Measurements from ENCODE around the gene GLT8D1. TPM values are rescaled to one million over a fixed set of nuclear protein-coding genes. Genes with fewer than 3 reads are reported as not detected.
A peak's percentile ranks its signal among the peaks of the same experiment; 100 is the strongest.
"Not testable (repeated sequence)": the region's sequence is repeated elsewhere in the genome, so short reads cannot be mapped to it uniquely, and the experiment has no call there.

Gene GLT8D1
- total RNA-seq, 4 donors from 2014 or later: 7.9 to 141 (median 48.9) TPM

DNA sequence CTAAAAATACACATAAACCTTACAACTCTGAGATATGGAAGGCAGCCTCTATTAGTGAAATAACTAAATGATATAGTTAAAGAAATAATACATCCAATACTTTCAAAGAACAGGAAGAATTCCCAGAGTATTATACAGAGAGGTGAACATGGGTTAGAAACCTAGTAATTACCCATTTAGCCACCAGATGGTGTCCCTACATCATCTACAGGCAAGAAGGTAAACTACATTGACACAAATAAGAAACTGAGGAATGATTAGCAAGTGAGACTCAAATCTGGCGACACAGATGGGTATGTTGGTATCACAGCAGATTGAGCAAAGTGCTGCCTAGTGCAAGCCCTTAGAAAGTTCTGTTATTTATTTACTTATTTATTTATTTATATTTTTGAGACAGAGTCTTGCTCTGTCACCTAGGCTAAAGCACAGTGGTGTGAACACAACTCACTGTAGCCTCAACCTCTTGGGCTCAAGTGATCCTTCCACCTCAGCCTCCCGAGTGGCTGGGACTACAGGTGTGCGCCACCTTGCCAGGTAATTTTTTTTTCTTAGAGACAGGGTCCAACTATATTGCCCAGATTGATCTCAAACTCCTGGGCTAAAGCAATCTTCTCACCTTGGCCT lies 36.9 kb upstream of the GLT8D1 start:
- Histone ChIP-seq H3K27me3 (no peaks in the 10 kb centered on the region), H3K9me3 (no peaks in the 10 kb centered on the region), H3K4me1 (no peaks in the 10 kb centered on the region), H3K27ac (no peak overlapping the region), H3K4me3 (no peak overlapping the region), H3K36me3 (no peaks in the 10 kb centered on the region)
- TF ChIP-seq, protein P1, sequence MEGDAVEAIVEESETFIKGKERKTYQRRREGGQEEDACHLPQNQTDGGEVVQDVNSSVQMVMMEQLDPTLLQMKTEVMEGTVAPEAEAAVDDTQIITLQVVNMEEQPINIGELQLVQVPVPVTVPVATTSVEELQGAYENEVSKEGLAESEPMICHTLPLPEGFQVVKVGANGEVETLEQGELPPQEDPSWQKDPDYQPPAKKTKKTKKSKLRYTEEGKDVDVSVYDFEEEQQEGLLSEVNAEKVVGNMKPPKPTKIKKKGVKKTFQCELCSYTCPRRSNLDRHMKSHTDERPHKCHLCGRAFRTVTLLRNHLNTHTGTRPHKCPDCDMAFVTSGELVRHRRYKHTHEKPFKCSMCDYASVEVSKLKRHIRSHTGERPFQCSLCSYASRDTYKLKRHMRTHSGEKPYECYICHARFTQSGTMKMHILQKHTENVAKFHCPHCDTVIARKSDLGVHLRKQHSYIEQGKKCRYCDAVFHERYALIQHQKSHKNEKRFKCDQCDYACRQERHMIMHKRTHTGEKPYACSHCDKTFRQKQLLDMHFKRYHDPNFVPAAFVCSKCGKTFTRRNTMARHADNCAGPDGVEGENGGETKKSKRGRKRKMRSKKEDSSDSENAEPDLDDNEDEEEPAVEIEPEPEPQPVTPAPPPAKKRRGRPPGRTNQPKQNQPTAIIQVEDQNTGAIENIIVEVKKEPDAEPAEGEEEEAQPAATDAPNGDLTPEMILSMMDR (IDR thresholded peaks at IDR 0.05): peak in 3 of 4 experiments; percentile 7 to 50 (median 28)
- no peak for TF ChIP-seq POLR2A (IDR thresholded peaks at IDR 0.05)
- DNase-seq: no peak
- intact Hi-C loops (cut with DNase I; ENCODE audit: low total_unique reads): no loop called here

DNA sequence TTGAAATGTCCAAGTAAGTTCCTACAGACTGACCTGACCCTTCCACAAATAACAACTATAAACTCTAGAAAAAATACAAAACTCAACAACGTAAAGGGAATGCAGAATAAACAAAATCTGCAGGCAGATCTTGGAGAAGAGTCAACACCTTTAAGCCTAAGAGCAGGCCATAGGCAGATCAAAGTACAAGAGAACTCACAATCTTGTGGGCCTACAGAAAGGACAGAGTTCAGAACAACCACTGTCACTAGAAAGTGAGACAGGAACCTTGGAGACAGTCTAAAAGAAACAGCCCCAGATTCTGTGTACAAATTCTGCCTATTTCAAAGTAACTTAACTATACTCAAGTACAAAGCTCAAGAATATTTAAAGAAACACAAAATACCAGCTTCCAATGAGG lies 34.1 kb upstream of the GLT8D1 start:
- H3K4me3 ChIP-seq: no peak overlapping the region
- no peaks in the 10 kb centered on the region for H3K9me3 ChIP-seq
- intact Hi-C loops (cut with DNase I; ENCODE audit: low total_unique reads): no loop called here
- TF ChIP-seq, protein P1 (IDR thresholded peaks at IDR 0.05): no peak
- TF ChIP-seq POLR2A (IDR thresholded peaks at IDR 0.05): no peak
- no peaks in the 10 kb centered on the region for H3K27me3 ChIP-seq
- no peak overlapping the region for H3K27ac ChIP-seq
- no peak for DNase-seq
- no peaks in the 10 kb centered on the region for H3K36me3 ChIP-seq
- H3K4me1 ChIP-seq: no peaks in the 10 kb centered on the region

DNA sequence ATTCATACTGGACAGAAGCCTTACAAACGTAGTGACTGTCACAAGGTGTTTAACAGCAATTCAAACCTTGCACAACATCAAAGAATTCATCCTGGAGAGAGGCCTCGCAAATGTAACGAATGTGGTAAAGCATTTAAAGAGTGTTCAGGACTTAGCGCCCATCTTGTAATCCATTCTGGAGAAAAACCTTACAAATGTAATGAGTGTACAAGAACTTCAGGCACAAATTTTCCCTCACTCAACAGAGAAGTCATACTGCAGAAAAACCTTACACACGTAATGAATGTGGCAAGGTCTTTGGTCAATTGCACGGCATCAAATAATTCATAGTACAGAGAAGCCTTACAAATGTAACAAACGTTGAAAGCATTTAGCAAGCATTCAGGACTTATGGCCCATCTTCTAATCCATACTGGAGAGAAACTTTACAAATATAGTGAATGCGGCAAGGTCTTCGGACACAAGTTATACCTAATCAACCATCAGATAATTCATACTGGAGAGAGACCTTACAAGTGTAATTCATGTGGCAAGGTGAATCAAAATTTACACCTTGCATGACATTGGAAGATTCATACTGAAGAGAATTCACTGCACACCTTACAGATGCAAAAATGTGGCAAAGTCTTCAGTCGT lies 27.8 kb upstream of the GLT8D1 start:
- no peak for DNase-seq
- Histone ChIP-seq H3K27me3 (no peaks in the 10 kb centered on the region), H3K4me3 (no peak overlapping the region), H3K4me1 (no peaks in the 10 kb centered on the region), H3K27ac (no peak overlapping the region), H3K9me3 (no peaks in the 10 kb centered on the region), H3K36me3 (no peaks in the 10 kb centered on the region)
- intact Hi-C loops (cut with DNase I; ENCODE audit: low total_unique reads): no loop called here
- TF ChIP-seq, protein P1 (IDR thresholded peaks at IDR 0.05): no peak
- no peak for TF ChIP-seq POLR2A (IDR thresholded peaks at IDR 0.05)

DNA sequence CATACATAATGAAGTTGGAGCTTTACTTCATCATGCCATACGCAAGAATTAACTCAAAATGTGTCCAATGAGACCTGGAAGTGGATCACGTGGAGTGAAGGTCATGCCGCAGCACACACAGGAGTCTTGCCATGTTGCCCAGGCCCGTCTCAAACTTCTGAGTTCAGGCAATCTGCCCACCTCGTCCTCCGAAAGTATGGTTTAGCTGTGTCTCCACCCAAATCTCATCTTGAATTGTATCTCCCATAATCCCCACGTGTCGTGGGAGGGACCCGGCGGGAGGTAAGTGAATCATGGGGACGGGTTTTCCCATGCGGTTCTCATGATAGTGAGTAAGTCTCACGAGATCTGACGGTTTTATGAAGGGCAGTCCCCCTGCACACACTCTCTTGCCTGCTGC lies 26.0 kb upstream of the GLT8D1 start:
- DNase-seq: no peak
- intact Hi-C loops (cut with DNase I; ENCODE audit: low total_unique reads): no loop called here
- Histone ChIP-seq H3K4me1 (no peaks in the 10 kb centered on the region), H3K27ac (no peak overlapping the region), H3K9me3 (no peaks in the 10 kb centered on the region), H3K4me3 (no peak overlapping the region), H3K36me3 (no peaks in the 10 kb centered on the region), H3K27me3 (no peaks in the 10 kb centered on the region)
- TF ChIP-seq, protein P1 (IDR thresholded peaks at IDR 0.05): no peak
- TF ChIP-seq POLR2A (IDR thresholded peaks at IDR 0.05): no peak

DNA sequence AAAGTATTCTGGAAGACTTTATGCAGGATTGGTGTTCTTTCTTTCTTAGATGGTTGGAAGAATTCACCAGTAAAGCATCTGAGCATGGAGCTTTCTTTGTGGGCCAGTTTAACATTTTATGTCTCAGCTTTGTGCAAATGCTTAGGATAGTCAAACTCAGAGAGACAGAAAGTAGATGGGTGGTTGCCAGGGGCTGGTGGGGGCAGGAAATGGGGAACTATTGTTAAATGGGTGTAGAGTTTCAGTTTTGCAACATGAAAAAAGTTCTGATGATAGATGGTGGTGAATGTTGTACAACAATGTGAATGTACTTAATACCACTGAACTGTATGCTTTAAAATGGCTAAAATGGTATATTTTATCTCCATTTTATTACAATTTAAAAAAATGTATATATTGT lies 25.1 kb upstream of the GLT8D1 start:
- Histone ChIP-seq H3K4me3 (no peak overlapping the region), H3K27ac (no peak overlapping the region), H3K4me1 (no peaks in the 10 kb centered on the region), H3K36me3 (no peaks in the 10 kb centered on the region), H3K27me3 (no peaks in the 10 kb centered on the region), H3K9me3 (no peaks in the 10 kb centered on the region)
- no peak for DNase-seq
- intact Hi-C loops (cut with DNase I; ENCODE audit: low total_unique reads): no loop called here
- TF ChIP-seq, protein P1 (IDR thresholded peaks at IDR 0.05): no peak
- no peak for TF ChIP-seq POLR2A (IDR thresholded peaks at IDR 0.05)

DNA sequence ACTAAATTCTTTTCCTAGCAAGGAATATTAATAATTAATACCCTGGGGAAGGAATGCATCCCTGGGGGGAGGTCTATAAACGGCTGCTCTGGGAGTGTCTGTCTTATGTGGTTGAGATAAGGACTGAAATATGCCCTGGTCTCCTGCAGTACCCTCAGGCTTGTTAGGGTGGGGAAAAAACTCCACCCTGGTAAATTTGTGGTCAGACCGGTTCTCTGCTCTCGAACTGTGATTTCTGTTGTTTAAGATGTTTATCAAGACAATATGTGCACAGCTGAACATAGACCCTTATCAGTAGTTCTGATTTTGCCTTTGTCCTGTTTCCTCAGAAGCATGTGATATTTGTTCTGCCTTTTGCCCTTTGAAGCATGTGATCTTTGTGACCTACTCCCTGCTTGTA lies 23.2 kb upstream of the GLT8D1 start:
- H3K27ac ChIP-seq; H3K4me1 ChIP-seq; H3K9me3 ChIP-seq; H3K27me3 ChIP-seq; intact Hi-C loops (cut with DNase I; ENCODE audit: low total_unique reads); H3K36me3 ChIP-seq; DNase-seq; H3K4me3 ChIP-seq: not testable (repeated sequence)
